GM21619 (cell line): ENCODE measurements around the gene GAS7.
"Not testable (repeated sequence)": the region's sequence is repeated elsewhere in the genome, so short reads cannot be mapped to it uniquely, and the experiment has no call there.

Experiments used
- ATAC-seq: cut with Tn5 transposase; IDR thresholded peaks from one replicate; pipeline ENCODE4 v1.9.1; 2021; ENCODE audit not compliant: unreplicated experiment

Gene GAS7

GRCh38 chr17:9924735-9925191, 273.6 kb downstream of the GAS7 start:
- ATAC-seq = peak; percentile 57

GRCh38 chr17:9922012-9922848, 276.2 kb downstream of the GAS7 start:
- no peak for ATAC-seq

- ATAC-seq = not testable (repeated sequence)
These were observed 277.2 kb downstream of the GAS7 start for GRCh38 chr17:9921216-9921615.

- ATAC-seq = no peak
These were observed 279.5 kb downstream of the GAS7 start for GRCh38 chr17:9918804-9919352.

GRCh38 chr17:9918352-9918751, 280.1 kb downstream of the GAS7 start:
- ATAC-seq = no peak

GRCh38 chr17:9917801-9918200, 280.6 kb downstream of the GAS7 start:
- ATAC-seq = no peak

- no peak for ATAC-seq
These were observed 281.3 kb downstream of the GAS7 start for GRCh38 chr17:9917131-9917530.

GRCh38 chr17:9916108-9916507, 282.3 kb downstream of the GAS7 start:
- no peak for ATAC-seq

GRCh38 chr17:9913476-9913875, 284.9 kb downstream of the GAS7 start:
- ATAC-seq = no peak

- ATAC-seq = no peak
These were observed 286.0 kb downstream of the GAS7 start for GRCh38 chr17:9912121-9913099.

GRCh38 chr17:9911089-9911488, 287.3 kb downstream of the GAS7 start:
- ATAC-seq = no peak

- ATAC-seq = no peak
These were observed 289.8 kb downstream of the GAS7 start for GRCh38 chr17:9908649-9909042.

- no peak for ATAC-seq
These were observed 290.3 kb downstream of the GAS7 start for GRCh38 chr17:9907883-9908648.

- no peak for ATAC-seq
These were observed 291.3 kb downstream of the GAS7 start for GRCh38 chr17:9907131-9907530.

- ATAC-seq = no peak
These were observed 291.8 kb downstream of the GAS7 start for GRCh38 chr17:9906616-9907015.

- ATAC-seq = no peak
These were observed 292.5 kb downstream of the GAS7 start for GRCh38 chr17:9905902-9906301.

GRCh38 chr17:9905078-9905415, 293.4 kb downstream of the GAS7 start, which contains the start of gene RCVRN:
Gene RCVRN, minus strand, starts transcription at chr17:9905271. Its CDS starts 91 bp downstream, at chr17:9905180.
- ATAC-seq = no peak

GRCh38 chr17:9904277-9905077, 293.9 kb downstream of the GAS7 start:
- ATAC-seq = no peak

- ATAC-seq = no peak
These were observed 296.3 kb downstream of the GAS7 start for GRCh38 chr17:9902120-9902519.

- ATAC-seq = no peak
These were observed 297.6 kb downstream of the GAS7 start for GRCh38 chr17:9900784-9901183.
